Measurements from ENCODE around the gene KRTAP5-8. TPM values are rescaled to one million over a fixed set of nuclear protein-coding genes. Genes with fewer than 3 reads are reported as not detected.

KRTAP5-8 gene
- total RNA-seq, 1 experiment from 2014 or later, result not detected

DNA sequence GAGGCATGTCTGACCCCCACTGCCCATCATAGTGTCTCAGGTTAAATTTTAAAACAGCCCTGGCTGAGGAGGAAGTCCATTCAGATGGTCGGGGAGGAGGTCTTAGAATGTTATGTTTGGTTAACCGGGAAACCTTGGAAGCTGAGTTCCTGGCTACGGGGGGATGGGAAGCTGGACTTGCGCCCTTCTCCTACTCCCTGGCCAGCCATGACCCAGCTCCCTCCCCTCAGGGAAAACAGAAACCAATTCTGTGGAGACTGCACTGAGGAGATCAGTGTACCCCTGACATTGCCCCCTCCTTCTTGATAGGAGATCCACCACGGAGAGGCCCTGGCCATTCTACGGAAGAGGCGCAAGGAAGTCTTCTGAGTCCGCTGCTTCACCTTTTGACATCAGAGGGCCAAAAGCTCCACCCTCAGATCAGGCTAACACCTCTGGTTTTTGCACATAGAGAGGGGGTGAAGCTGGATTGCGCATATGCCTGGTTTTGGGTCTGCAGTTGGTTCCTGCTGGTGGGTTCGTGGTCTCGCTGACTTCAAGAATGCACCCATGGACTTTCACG is 7.7 kb downstream of the KRTAP5-8 start:
- Histone ChIP-seq H4K20me1 (ENCODE audit: insufficient read depth) (no peaks in the 10 kb centered on the region), H3K9me2 (ENCODE audit: insufficient read depth) (no peaks in the 10 kb centered on the region), H2AFZ (ENCODE audit: low read depth, low read length, poor library complexity, severe bottlenecking) (no peak overlapping the region), H3K27me3 (ENCODE audit: insufficient read depth, low read length) (peaks cover 17% of the 10 kb centered on the region; the same call in 1 of the 2 replicates), H3K4me2 (ENCODE audit: low read length) (no peak overlapping the region), H3K4me1 (ENCODE audit: control insufficient read depth in 1 of 2, insufficient read depth in 2 of 2, low read length in 2 of 2) (peaks cover 0 to 11% of the 10 kb centered on the region in 2 experiments; a peak in 2 of 4 replicates), H3K4me3 (replicated peaks in 1 of 2; ENCODE audit: low read depth in 1 of 2, low read length in 2 of 2) (no peak overlapping the region), H3K27ac (ENCODE audit: low read depth, low read length) (no peak overlapping the region), H3K36me3 (ENCODE audit: control insufficient read depth in 1 of 2, insufficient read depth in 2 of 2, low read length in 2 of 2) (no peaks in the 10 kb centered on the region), H3K9me3 (ENCODE audit: control insufficient read depth in 1 of 2, insufficient read depth in 1 of 2, low read depth in 1 of 2, low read length in 2 of 2) (no peaks in the 10 kb centered on the region), H3K79me2 (ENCODE audit: insufficient read depth, low read length) (no peaks in the 10 kb centered on the region), H3K9ac (ENCODE audit: low read length) (no peak overlapping the region)
- intact Hi-C loops (cut with micrococcal nuclease), result no loop called here
- ChIA-PET RAD21 (ENCODE audit: low non-redundant PET in 1 of 2, low total read pairs in 2 of 2, uncharacterized antibody in 2 of 2, unreplicated experiment in 2 of 2) (no interaction called here), CTCF (no interaction called here), POLR2A (no interaction called here)
- TF ChIP-seq ELF1 (IDR thresholded peaks at IDR 0.05; ENCODE audit: borderline replicate concordance, low read depth), result no peak
- no peak for TF ChIP-seq TCF7L2 (IDR thresholded peaks at IDR 0.05; ENCODE audit: borderline replicate concordance, extremely low read depth, insufficient read depth, insufficient read length)
- TF ChIP-seq RAD21 (IDR thresholded peaks at IDR 0.05; ENCODE audit: low read depth), result no peak
- no peak for TF ChIP-seq ZFX (IDR thresholded peaks at IDR 0.05)
- TF ChIP-seq, protein P1, sequence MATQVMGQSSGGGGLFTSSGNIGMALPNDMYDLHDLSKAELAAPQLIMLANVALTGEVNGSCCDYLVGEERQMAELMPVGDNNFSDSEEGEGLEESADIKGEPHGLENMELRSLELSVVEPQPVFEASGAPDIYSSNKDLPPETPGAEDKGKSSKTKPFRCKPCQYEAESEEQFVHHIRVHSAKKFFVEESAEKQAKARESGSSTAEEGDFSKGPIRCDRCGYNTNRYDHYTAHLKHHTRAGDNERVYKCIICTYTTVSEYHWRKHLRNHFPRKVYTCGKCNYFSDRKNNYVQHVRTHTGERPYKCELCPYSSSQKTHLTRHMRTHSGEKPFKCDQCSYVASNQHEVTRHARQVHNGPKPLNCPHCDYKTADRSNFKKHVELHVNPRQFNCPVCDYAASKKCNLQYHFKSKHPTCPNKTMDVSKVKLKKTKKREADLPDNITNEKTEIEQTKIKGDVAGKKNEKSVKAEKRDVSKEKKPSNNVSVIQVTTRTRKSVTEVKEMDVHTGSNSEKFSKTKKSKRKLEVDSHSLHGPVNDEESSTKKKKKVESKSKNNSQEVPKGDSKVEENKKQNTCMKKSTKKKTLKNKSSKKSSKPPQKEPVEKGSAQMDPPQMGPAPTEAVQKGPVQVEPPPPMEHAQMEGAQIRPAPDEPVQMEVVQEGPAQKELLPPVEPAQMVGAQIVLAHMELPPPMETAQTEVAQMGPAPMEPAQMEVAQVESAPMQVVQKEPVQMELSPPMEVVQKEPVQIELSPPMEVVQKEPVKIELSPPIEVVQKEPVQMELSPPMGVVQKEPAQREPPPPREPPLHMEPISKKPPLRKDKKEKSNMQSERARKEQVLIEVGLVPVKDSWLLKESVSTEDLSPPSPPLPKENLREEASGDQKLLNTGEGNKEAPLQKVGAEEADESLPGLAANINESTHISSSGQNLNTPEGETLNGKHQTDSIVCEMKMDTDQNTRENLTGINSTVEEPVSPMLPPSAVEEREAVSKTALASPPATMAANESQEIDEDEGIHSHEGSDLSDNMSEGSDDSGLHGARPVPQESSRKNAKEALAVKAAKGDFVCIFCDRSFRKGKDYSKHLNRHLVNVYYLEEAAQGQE (IDR thresholded peaks at IDR 0.05; ENCODE audit: low read depth), result no peak
- TF ChIP-seq, protein P2, sequence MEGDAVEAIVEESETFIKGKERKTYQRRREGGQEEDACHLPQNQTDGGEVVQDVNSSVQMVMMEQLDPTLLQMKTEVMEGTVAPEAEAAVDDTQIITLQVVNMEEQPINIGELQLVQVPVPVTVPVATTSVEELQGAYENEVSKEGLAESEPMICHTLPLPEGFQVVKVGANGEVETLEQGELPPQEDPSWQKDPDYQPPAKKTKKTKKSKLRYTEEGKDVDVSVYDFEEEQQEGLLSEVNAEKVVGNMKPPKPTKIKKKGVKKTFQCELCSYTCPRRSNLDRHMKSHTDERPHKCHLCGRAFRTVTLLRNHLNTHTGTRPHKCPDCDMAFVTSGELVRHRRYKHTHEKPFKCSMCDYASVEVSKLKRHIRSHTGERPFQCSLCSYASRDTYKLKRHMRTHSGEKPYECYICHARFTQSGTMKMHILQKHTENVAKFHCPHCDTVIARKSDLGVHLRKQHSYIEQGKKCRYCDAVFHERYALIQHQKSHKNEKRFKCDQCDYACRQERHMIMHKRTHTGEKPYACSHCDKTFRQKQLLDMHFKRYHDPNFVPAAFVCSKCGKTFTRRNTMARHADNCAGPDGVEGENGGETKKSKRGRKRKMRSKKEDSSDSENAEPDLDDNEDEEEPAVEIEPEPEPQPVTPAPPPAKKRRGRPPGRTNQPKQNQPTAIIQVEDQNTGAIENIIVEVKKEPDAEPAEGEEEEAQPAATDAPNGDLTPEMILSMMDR (IDR thresholded peaks at IDR 0.05 in 2 of 3, conservative IDR thresholded peaks at IDR 0.05 in 1 of 3; ENCODE audit: borderline replicate concordance in 1 of 3, insufficient read depth in 1 of 3, low read depth in 2 of 3, low read length in 2 of 3), result no peak
- TF ChIP-seq SP1 (IDR thresholded peaks at IDR 0.05; ENCODE audit: low read depth), result no peak
- TF ChIP-seq SRF (IDR thresholded peaks at IDR 0.05; ENCODE audit: low read depth), result no peak
- no peak for TF ChIP-seq EZH2 (IDR thresholded peaks at IDR 0.05)
- TF ChIP-seq POLR2A (IDR thresholded peaks at IDR 0.05; ENCODE audit: borderline replicate concordance, extremely low read depth, insufficient read depth, insufficient read length), result no peak
- no TSS peak for BruUV-seq (replicated peaks)
- no peak for ATAC-seq
- DNase-seq (ENCODE audit: low read depth, low spot score), result no peak

Data from HCT116 (cell line).